SU-DHL-6 (cell line): Measurements from ENCODE around the gene EFCAB6.

Experiments
- EZH2phosphoT487 ChIP-seq: fragments of 200-600 bp; sonication (generic), shearing (Covaris generic); conservative IDR thresholded peaks from 2 replicates; pipeline ENCODE4 v1.6.1; 2018; ENCODE audit warnings: mild to moderate bottlenecking, antibody characterized with exemption, low read length, moderate library complexity, mixed read lengths
- TF ChIP-seq, protein P1 (sequence below): fragments of 200-600 bp; sonication (generic); IDR thresholded peaks from one replicate; pipeline ENCODE4 v1.5.1; 2017; ENCODE audit warnings: antibody characterized with exemption, mild to moderate bottlenecking, low read length, moderate library complexity; ENCODE audit not compliant: insufficient read depth, poor library complexity, severe bottlenecking

DNA sequence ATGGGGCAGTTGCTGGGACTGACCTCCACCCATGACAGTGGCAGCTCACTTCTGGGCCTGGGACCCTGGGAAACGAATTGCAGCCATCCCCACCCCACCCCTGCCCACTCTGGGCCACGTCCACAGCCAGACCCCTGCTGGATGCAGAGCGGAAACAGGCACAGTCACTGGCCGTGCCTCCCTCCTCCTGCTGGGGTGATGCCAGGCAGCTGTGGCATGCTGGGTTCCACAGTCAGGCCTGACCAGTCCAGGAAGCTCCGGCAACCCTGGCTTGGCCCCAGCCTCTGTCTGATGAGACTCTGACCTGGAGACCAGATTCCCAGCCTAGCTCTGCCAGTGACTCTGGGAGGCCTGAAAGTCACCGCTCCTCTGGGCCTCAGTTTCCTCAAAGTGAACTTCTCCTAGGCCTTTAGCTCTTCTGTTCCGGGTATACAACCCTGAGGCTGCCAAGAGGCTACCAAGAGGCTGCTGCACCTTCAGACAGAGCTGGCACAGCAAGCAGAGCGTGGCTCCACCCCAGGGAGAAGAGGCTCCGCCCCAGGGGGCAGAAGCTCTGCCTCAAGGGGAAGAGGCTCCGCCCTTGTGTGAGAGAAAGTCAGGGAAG, 41.3 kb upstream of the EFCAB6 start:
- TF ChIP-seq, protein P1, sequence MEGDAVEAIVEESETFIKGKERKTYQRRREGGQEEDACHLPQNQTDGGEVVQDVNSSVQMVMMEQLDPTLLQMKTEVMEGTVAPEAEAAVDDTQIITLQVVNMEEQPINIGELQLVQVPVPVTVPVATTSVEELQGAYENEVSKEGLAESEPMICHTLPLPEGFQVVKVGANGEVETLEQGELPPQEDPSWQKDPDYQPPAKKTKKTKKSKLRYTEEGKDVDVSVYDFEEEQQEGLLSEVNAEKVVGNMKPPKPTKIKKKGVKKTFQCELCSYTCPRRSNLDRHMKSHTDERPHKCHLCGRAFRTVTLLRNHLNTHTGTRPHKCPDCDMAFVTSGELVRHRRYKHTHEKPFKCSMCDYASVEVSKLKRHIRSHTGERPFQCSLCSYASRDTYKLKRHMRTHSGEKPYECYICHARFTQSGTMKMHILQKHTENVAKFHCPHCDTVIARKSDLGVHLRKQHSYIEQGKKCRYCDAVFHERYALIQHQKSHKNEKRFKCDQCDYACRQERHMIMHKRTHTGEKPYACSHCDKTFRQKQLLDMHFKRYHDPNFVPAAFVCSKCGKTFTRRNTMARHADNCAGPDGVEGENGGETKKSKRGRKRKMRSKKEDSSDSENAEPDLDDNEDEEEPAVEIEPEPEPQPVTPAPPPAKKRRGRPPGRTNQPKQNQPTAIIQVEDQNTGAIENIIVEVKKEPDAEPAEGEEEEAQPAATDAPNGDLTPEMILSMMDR: no peak
- no peak for TF ChIP-seq EZH2phosphoT487
